ENCODE measurements around the gene ZBTB4.

The ZBTB4 gene

DNA sequence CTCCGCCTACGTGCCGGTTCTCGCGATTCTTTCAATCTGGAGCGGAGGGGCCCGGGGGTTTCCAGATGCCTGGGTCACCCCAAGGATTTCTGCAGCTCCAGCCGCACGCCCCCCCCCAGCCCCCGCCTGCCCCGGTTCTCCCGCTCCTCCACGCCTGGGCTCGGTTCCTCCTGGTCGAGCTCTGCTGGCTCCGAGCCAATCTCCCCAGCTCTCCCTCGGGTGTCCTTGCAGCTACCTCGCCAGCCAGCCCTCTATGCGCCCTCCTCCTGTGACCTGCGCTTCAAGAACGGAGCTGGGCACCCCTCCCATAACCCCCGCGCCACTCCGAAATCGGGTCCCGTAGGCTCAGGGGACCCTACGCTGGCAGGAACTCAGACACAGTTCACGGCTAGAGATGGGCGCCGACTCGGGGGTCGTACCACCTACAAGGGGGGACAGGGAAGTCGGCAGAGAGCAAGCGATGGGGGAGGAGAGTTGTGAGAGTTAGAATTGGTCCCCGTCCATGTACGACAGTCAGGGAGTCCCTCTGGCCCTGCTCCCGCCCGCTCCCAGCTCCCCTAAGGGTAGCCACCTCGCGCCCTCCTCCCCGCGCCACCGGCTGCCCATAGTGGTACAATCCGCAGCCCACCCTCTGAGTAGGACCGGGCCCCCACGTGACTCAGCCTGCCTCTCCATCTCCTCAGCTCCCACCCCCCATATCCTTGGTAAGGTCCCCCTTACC lies 39.2 kb downstream of the ZBTB4 start:
- FAIRE-seq = no peak

GRCh38 chr17:7439462-7440112 lies 39.8 kb downstream of the ZBTB4 start, which contains the start of gene FGF11:
Gene FGF11, plus strand, starts transcription at chr17:7439512. Its CDS starts 109 bp downstream, at chr17:7439621.
- FAIRE-seq = no peak

DNA sequence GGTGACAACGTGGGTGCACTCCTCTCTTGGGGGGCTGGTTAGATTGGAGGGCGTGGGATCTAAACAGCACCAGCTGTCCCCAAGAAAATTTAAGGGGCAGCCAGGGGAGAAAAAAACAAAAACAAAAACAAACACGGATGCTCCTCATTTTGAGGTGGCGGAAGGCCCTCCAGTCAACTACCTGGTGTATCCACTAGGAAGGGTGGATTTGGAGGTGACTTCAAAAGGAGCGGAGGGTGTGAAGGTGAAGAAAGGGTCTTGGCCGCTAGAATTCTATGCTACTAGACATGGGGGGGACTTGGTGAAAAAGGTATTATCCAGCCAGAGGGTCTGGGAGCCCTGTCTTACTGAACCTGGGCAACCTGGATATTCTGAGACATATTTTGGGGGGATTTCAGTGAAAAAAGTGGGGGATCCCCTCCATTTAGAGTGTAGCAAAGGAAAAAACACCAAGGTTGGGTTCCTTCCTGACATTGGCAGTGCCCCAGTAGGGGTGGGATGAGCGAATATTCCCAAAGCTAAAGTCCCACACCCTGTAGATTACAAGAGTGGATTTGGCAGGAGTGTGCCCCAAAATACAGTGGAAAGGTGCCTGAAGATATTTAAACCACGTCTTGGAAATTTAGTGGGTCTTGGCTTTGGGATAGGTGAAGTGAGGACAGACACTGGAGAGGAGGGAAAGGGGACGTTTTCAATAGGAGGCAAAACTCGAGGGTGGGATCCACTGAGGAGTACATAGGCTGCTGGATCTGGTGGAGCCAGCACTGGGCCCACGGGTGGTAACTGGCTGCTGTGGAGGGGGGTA lies 40.6 kb downstream of the ZBTB4 start:
- no peak for FAIRE-seq

GRCh38 chr17:7437950-7438614 lies 41.3 kb downstream of the ZBTB4 start:
- no peak for FAIRE-seq

- no peak for FAIRE-seq
These were observed 42.0 kb downstream of the ZBTB4 start for GRCh38 chr17:7437369-7437863.

GRCh38 chr17:7436556-7437368 lies 42.7 kb downstream of the ZBTB4 start:
- no peak for FAIRE-seq

DNA sequence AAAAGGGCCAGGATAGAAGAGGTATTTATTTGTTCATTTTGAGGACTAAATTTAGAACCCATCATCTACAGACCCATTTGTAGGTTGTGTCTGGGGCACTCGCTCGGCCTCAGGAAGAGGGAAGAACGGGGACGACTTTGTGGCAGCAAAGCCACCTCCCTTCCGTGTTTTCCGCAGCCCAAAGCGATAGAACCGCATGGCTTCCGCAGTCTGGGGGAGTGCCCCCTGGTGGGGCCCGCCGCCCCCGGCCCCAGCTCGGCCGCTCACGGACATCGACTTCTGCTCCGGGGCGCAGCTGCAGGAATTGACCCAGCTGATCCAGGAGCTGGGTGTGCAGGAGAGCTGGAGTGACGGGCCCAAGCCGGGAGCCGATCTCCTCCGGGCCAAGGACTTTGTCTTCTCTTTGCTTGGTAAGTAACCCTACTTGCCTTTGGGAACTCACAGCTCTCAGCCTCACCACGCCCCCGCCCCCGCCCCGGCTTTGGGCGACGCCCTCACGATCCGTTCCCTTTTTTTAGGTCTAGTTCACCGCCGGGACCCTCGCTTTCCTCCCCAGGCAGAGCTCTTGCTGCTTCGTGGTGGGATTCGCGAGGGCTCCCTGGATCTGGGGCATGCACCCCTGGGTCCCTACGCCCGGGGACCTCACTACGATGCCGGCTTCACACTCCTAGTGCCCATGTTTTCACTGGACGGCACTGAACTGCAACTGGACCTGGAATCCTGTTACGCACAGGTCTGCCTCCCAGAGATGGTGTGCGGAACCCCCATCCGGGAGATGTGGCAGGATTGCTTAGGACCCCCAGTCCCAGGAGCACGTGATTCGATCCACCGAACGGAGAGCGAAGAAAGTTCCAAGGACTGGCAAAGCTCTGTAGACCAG lies 43.5 kb downstream of the ZBTB4 start:
- FAIRE-seq = no peak

DNA sequence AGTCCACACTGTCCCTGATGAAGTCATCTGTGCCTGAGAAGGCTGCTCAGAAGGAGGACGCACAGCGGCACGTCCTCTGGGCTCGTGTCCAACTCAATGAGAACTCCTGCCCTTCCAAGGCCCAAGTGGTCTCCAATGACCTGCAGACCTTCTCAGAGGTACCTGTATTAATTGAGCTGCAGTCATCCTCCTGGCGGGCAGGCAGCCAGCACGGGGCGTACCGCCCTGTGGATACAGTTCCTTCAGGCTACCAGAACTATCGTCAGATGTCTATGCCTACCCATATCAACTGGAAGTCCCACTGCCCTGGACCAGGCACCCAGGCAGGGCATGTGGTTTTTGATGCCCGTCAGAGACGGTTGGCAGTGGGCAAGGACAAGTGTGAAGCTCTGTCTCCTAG lies 47.1 kb downstream of the ZBTB4 start:
- no peak for FAIRE-seq

DNA sequence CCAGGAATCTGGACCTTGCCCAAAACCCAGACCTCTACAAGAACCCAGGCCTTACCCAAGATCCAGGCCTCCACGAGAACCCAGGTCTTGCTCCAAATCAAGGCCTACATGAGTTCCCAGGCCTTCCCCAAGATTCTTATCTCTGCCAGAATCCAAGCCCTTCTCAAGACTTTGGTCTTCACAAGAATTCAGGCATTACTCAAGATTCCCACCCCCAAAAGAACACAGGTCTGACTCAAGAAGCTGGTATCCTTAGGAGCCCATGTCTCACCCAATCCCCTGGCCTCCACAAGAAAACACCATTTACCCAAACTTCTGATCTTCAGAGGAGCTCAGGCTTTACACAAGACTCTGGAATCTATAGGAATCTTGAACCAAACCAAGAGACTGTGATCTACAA lies 48.2 kb downstream of the ZBTB4 start:
- no peak for FAIRE-seq

DNA sequence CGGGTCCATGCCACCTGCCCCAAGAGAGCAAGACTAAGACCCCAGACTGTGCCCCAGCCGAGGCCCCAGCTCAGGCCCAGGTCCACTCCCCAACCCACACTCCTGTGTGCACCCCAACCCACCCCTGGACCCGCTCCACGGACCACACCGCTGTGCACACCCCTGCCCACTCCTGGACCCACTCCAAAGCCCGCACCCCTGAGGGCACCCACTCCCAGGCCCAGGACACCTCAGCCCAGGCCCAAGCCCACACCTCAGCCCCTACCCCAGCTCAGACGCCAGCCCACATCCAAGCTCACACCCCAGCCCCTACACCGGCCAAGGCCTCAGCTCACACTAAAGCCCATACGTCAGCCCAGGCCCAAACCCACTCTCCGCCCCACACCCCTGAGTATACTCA lies 49.7 kb downstream of the ZBTB4 start:
- FAIRE-seq = no peak

- FAIRE-seq = no peak
These were observed 50.9 kb downstream of the ZBTB4 start, which contains the start of gene SPEM3 for GRCh38 chr17:7428557-7428956. Gene SPEM3, plus strand, starts transcription at chr17:7428857. Its CDS starts 46 bp downstream, at chr17:7428903.

GRCh38 chr17:7427549-7427948 lies 51.9 kb downstream of the ZBTB4 start:
- FAIRE-seq = no peak

GRCh38 chr17:7426896-7427489 lies 52.4 kb downstream of the ZBTB4 start:
- FAIRE-seq = no peak

GRCh38 chr17:7426203-7426863 lies 53.1 kb downstream of the ZBTB4 start:
- FAIRE-seq = no peak

- FAIRE-seq = no peak
These were observed 53.7 kb downstream of the ZBTB4 start for GRCh38 chr17:7425756-7426155.

DNA sequence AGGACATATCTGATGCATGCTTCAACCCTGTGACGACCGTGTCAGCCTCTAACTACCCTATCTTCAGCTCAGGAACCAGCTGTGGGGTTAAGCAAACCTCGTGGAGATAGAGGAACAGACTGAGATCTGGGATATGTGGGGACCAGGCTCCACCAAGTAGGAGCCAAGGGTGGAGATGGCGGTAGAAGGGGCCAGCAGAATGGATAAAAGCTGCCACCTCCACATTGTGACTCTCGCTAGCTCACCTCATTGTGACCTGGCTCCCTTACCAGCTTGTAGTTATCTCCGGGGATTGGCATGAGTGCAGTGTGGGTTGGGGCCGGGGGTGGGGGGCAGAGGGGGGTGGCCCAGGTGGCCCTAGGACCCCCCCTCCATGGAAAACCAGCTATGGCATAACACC lies 54.1 kb downstream of the ZBTB4 start, which contains the start of gene SPEM2:
SPEM2 (plus strand) TSS at position 301 of the 400 bp plus-strand sequence; CDS start at position 374, 73 bp downstream.
- FAIRE-seq = no peak

- FAIRE-seq = no peak
These were observed 55.8 kb downstream of the ZBTB4 start for GRCh38 chr17:7423679-7424078.

DNA sequence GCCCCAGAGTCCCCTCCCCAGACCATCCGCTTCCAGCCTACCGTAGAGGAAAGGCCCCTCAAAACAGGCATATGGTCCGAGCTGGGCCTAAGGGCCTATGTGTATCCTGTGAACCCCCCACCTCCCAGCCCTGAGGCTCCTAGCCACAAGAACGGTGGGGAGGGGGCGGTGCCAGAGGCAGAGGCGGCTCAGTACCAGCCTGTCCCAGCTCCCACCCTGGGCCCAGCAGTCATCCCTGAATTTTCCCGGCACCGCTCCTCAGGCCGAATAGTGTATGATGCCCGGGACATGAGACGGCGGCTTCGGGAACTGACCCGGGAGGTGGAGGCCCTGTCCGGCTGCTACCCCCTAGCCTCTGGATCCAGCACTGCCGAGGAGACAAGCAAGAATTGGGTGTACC lies 58.2 kb downstream of the ZBTB4 start:
- no peak for FAIRE-seq

GRCh38 chr17:7419819-7420610 lies 59.4 kb downstream of the ZBTB4 start, which contains the start of gene SPEM1:
Gene SPEM1, plus strand, starts transcription at chr17:7420324. Its CDS starts 61 bp downstream, at chr17:7420385.
- FAIRE-seq = no peak
